ENCODE measurements around the gene GLIS1.

GLIS1 gene

DNA sequence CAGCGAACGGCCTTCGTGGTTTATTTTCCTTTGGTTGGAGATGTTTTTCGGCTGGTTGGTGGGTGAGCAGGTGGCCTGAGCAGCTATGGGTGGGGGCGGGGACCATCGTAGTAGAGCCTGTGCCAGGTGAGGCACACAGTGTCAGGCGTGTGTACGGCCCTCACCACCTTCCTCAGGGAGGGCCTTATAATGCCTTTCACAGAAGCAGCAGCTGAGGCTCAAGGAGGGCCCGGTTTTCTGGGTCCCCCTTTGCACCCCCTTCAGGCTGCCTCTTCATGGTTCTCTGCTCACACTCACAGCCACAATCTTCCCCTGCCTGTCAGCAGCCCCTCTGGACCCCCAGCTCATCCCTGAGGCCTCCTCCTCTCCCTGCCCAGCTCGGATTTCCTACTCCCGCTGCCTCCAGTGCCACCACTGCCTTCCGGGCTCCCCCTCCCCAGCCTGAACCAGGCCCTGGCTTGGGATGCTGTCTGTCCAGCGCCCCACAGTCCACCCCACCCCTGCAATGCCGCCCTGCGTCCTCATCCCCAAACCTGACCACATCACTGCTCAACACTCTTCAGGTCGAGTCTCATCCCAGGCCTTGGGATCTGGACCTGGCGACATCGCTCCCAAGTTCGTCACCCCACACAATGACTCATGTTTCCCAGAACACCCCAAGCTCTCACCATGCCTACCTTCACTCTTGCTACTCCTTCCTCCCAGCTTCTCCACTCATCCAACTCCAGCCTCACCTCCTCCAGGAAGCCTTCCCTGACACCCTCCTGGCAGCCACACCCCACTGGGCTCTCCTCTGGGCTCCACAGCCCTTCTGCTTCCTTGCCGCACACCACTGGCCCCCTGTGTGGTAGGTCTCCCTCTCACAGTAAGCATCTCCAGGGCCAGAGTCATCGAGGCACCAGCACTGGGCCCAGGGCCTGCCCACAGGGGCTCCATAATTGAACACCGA lies 225.9 kb downstream of the GLIS1 start:
- no peak for FAIRE-seq
- no peak for DNase-seq (ENCODE audit: insufficient read length, low spot score)
- no peak for TF ChIP-seq POLR2A (IDR thresholded peaks at IDR 0.05; ENCODE audit: low read depth, low read length)

DNA sequence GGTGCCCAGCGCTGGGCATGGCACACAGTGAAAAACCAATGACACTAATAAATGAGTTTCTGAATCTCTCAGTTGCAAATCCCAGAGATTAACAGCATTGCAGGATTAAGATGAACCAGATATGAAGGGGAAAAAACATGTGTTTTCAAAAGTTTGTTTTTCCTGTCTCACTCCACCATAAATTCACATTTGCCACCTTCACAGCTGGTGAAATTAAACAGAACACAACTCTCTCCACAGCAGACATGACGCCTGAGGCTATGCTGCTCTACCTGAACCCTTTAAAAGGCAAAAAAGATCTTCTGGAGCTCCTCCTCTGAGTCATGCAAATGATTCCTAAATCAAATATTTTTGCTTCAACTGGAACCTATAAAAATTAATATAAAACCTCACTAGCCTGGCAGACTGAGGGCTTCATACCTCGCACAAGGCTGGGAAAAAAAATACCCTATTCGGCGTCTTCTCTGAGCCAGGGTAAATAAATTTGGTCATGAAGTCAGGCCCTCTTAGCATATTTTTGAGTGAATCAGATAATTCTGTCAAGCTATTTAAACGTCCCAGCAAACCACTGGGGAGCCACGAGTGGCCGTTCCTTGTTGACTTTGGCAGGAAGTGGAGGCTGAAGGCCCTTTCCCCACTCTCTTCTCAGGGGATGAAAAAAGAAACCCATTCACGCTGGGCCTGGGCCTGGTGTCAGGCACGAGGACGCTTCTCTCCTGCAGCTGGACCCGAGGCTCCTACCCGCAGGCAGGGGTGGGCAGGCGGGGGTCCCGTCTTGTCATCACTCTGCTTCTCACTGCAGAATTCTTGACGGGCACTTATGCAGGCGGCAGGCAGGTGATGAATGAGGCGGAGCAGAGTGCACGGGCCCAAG lies 226.8 kb downstream of the GLIS1 start:
- no peak for FAIRE-seq
- TF ChIP-seq POLR2A (IDR thresholded peaks at IDR 0.05; ENCODE audit: low read depth, low read length), result no peak
- no peak for DNase-seq (ENCODE audit: insufficient read length, low spot score)

DNA sequence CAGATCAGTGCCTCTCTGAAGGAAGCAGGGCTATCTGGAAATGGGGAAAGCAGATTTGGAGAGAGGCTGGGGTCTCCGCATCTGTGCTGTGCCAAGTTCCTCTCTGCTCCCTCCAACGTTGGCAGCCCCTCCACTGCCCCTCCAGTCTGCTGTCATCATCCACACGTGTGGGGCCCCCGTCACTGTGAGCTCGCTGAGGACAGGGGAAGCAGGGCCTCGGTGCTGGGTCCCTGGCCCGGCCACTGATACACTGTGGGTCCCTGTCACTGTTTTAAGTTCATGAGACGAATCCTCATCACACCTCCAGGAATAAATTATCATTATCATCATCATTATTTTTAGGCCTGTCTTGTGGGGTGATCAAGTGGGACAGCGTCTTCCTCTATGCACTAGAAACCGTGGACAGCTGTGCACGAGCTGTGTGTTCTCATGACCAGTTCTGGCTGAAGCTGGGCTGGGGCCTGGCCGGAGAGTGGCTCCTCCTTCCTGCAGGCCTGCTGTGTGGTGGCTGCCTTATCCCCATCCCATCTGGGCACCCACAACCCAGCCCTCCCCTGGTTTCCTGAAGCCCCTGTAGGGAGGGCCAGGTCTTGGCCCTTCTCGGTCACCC lies 227.5 kb downstream of the GLIS1 start:
- TF ChIP-seq POLR2A (IDR thresholded peaks at IDR 0.05; ENCODE audit: low read depth, low read length), result no peak
- DNase-seq (ENCODE audit: insufficient read length, low spot score) (no peak), FAIRE-seq (no peak)

DNA sequence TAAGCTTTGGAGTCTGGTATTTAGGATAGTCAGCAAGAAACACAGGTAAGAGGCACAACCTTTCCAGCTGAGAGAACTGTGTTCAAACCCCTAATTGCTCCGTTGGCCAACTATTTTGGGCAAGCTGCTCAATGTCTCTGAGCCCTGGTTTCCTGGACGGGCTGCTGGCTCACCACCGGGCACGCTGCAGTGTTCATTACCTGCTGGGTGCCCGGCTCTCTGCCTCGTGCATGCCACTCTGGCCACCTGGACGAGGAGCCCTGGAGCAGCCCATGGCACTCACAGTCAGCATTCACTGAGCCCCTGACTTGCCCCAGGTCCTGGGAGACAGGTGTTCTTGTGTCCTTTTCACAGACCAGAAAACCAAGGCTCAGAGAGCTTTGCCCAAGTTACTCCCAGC lies 228.7 kb downstream of the GLIS1 start:
- no peak for FAIRE-seq
- no peak for TF ChIP-seq POLR2A (IDR thresholded peaks at IDR 0.05; ENCODE audit: low read depth, low read length)
- DNase-seq (ENCODE audit: insufficient read length, low spot score), result no peak

DNA sequence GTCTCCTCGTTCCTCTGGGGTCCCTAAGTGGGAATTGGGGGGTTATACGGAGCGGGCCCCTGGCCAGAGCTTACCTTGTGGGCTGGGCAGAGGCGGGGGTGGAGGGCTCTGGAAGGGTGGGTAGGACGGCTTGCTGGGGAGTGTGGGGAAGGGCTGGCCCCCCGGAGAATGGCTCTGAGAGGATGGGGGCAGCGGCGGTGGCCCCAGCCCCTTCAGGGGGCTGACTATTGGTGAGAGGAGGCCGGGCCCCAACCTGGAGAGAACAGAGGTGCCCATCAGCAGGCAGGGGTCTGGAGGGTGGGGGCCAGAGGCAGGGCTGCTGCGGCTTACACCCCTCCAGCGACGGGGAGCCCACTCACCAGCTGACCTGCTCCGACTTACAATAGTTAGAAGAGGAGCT lies 229.2 kb downstream of the GLIS1 start:
- DNase-seq (ENCODE audit: insufficient read length, low spot score) (no peak), FAIRE-seq (no peak)
- TF ChIP-seq POLR2A (IDR thresholded peaks at IDR 0.05; ENCODE audit: low read depth, low read length), result no peak

DNA sequence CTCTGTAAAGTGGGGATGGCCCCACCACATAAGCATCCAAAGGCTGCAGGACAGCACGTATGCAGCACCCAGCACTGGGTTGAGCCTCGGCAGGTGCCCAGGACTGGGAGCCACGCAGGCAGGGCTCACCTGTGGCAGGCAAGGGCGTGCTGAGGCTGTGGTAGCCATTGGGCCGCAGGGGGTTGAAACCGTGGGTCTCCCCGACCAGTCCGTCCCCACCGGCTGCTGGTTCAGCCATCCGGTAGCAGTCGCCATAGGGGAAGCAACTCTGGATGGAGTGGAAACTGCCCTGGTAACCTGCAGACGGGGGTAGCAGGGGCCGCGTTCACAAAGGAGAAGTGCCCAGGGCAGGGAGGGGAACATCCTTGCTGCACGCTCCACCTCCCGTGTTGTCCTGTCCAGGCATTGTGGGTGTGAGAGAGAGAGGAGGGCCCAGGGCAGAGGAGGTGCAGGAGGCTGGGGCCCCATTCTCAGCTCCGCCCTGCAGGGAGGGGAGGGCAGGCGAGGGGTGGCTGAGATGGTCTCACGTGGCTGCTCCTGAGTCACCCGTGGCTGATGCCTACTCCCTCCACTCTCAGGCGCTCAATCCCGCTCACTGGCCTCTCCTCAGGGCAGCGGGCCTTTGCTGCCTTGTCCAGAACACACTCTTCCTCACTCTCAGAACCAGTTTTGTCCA lies 229.8 kb downstream of the GLIS1 start:
- FAIRE-seq, result peak; percentile 85
- TF ChIP-seq POLR2A (IDR thresholded peaks at IDR 0.05; ENCODE audit: low read depth, low read length), result no peak
- peak; percentile 97 for DNase-seq (ENCODE audit: insufficient read length, low spot score)

DNA sequence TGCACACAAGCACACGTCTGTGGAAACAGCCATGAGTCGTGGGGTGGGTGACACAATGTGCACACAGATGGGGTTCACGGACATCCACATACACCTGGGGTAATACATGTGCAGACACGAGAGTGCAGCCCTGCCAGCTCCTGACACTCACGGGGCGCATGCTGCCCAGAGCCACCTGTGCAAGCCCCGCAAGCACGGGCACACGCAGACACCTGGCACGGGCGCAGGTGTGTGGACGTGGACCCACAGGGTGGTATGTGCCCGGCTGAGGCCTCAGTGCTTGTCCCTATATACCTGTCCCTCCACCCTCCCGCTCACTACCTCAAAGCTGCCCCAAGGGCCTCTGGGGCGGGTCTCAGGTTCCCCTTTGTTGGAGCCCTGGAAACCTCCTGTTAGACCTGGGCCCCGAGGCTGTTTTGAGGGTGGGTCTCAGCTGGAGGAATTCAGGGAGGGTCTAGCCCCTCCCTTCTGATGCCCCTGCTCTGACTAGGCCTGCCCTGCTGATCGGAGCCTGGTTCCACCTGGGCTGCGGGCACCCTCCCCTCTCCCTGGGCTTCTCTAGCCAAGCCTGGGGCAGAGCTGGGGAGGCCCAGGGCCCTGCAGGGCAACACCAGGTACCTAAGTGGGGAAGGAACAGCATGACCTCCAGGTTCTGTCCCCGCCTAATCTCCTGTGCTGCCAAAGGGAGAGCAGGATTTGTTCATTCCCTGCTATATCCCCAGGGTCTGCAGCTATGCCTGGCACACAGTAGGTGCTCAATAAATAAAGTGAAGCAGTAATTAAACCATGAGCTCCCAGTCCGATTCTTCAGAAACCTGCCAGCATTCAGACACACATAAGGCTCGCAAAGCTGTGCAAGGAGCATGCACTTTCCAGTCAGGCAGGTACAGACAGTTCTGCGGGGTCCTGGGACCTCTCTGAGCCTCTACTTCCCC lies 230.6 kb downstream of the GLIS1 start:
- no peak for TF ChIP-seq POLR2A (IDR thresholded peaks at IDR 0.05; ENCODE audit: low read depth, low read length)
- FAIRE-seq (no peak), DNase-seq (ENCODE audit: insufficient read length, low spot score) (no peak)

DNA sequence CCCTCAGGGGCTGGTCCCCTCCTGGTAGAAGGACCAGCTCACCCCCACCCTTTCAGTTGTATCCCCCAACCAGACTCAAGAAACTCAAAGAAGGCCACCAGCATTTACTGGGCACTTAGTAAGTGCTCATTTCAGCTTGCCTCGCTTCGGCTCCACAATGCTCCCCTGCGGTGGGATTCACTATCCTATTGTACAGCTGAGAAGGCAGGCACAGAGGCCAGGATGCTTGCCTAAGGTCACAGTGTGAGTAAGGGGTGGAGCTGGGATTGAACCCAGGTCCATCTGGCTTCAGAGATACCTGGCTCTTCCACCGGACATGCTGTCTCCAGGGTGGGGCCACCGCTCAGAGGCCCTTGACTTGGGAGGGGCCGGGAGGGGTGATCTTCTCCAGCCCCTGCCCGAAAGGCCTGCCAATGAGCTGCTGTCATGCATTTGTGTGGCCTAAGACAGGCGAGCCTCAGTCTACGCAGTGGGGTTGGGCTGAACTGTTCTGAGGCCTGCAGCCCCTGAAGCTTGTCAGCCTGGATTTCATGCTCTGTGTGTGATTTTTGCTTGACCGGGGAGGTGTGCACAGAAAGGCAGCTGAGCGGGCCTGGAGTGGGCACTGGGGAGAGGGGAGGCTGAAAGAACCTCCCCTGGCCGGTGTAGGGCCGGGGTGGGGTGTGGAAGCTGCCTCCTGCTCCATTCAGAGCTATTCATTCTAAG lies 231.7 kb downstream of the GLIS1 start:
- no peak for TF ChIP-seq POLR2A (IDR thresholded peaks at IDR 0.05; ENCODE audit: low read depth, low read length)
- FAIRE-seq, result no peak
- DNase-seq (ENCODE audit: insufficient read length, low spot score), result no peak

DNA sequence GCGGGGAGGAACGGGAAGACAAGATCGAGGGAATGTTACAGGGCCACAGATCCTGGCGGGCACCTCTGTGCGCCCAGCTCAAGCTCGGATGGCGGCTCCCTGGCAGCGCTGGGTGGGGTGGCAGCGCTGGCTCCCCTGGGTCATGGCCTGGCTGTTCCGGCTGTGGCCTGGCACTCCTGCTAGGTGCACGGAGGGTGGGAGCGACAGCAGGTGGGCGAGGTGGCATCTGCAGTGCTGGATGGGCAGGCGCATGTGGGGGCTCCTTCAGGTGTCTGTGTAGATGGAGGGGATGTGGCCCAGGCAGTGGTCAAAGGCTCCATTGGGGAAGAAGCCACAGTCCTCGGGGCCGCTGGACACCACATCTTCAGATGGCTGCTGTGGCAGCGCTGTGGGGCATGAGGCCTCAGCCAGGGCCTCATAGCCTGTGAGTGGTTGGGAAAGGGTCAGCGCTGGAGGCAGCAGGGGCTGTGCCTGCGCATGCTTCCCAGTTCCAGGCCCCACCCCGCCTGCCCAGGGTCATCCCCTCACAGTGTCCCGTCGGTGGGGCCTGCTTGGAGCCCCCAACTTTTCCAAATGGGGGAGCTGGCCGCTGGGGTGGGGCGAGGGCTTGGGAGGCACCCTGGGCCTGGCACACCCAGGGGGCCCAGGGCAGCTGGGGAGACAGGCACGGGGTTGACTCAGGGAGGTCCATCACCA lies 232.5 kb downstream of the GLIS1 start:
- TF ChIP-seq POLR2A (IDR thresholded peaks at IDR 0.05; ENCODE audit: low read depth, low read length), result no peak
- no peak for DNase-seq (ENCODE audit: insufficient read length, low spot score)
- no peak for FAIRE-seq

DNA sequence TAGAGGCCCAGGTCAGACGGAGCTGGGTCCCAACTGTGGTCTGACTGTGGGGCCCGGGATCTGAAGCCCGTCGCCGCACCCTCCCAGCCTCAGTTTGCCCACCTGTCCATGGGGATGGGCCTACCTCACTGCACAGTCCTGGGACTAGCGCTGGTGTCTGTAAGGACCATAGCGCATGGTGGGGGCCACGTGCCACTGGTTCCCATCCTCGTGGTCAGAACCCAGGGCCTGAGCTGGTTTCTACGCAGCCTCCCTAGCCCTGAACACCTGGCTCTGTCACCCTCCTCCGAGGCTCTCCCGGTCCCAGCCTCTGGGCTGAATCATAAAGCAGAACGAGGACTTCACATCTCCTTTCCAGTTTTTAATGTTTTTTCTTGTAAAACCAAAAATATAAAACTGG lies 233.1 kb downstream of the GLIS1 start:
- DNase-seq (ENCODE audit: insufficient read length, low spot score) (no peak), FAIRE-seq (no peak)
- TF ChIP-seq POLR2A (IDR thresholded peaks at IDR 0.05; ENCODE audit: low read depth, low read length), result no peak

DNA sequence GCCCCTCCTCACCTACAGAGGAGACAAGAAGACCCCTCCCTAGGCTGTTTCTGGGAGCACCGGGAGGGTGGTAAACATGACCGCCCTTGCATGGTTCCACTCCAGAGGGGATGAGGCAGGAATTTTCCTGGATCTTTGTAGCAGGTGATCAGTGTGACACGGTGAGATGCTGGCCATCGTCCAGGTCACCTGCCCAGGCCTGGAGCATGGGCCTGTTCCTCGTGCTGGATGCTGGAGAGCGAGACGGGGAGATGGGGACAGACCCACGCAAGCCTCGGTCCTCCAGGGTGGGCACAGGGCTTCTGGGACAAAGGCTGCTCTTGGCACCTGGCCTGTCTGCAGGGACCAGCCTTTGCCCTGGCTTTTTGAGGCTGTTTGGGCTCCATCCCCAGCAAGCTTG lies 233.6 kb downstream of the GLIS1 start:
- no peak for FAIRE-seq
- no peak for TF ChIP-seq POLR2A (IDR thresholded peaks at IDR 0.05; ENCODE audit: low read depth, low read length)
- DNase-seq (ENCODE audit: insufficient read length, low spot score), result no peak

Data from H54 (cell line).